ENCODE results near the gene UGT2B7. TPM values are rescaled to one million over a fixed set of nuclear protein-coding genes. Genes with fewer than 3 reads are reported as not detected.

Gene UGT2B7
- total and polyA plus RNA-seq, 7 experiments from 2014 or later: not detected

DNA sequence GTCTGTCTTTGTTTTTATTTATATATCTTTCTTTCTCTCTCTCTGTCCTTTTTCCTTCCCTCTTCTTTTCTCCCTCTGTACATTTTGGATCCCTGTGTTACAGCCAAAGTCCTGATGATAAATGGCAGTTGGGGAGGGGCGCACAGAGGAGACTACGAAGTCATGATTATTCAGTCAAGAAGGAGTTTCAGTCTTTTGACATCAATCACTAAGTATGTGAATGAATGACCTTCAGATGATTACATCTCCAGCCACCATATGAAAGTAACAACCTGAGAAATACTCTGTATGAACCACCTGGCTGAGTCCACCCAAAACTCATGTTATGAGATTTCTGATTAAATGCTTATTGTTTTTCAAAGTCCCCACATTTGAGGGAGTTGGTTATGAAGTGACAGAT lies 45.0 kb downstream of the UGT2B7 start:
- Histone ChIP-seq H3K36me3 (ENCODE audit: control insufficient read depth in 2 of 3, insufficient read depth in 3 of 3, low read length in 3 of 3) (no peaks in the 10 kb centered on the region), H3K27me3 (ENCODE audit: control insufficient read depth in 2 of 2, insufficient read depth in 2 of 2, low read length in 2 of 2) (no peaks in the 10 kb centered on the region), H3K4me3 (ENCODE audit: low read length) (no peak overlapping the region), H3K4me1 (ENCODE audit: control insufficient read depth in 2 of 2, insufficient read depth in 2 of 2, low read length in 2 of 2) (no peaks in the 10 kb centered on the region), H3K9me3 (ENCODE audit: control insufficient read depth in 2 of 3, low read length in 3 of 3) (no peaks in the 10 kb centered on the region), H3K27ac (ENCODE audit: low read depth, low read length) (no peak overlapping the region)
- no peak for ATAC-seq
- Mint-ChIP-seq H3K36me3 (no peaks in the 10 kb centered on the region), H3K4me3 (no peak overlapping the region), H3K4me1 (no peaks in the 10 kb centered on the region), H3K9me3 (peaks cover 0 to 4% (median 0%) of the 10 kb centered on the region in 11 donors), H3K27me3 (peaks cover 0 to 4% (median 0%) of the 10 kb centered on the region in 5 donors), H3K27ac (no peak overlapping the region)
- POLR2A ChIA-PET: no interaction called here
- CTCF ChIA-PET: no interaction called here
- DNase-seq: no peak
- intact Hi-C loops (cut with micrococcal nuclease): no loop called here

DNA sequence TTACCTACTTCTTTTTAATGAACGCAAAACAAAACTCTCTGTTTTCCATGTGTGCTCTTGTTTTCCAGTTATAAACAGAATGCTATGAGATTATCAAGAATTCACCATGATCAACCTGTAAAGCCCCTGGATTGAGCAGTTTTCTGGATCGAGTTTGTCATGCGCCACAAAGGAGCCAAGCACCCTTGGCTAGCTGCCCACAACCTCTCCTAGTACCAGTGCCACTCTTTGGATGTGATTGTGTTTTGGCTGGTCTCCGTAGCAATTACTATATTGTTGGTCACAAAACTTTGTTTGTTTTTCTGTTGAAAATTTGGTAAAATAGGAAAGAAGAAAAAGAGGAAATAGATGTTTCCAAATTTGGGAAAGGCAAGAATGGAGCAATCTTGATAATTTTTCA lies 51.1 kb downstream of the UGT2B7 start:
- no peaks in the 10 kb centered on the region for H3K4me1 ChIP-seq (ENCODE audit: control insufficient read depth in 2 of 2, insufficient read depth in 2 of 2, low read length in 2 of 2)
- no peak for DNase-seq
- H3K4me3 ChIP-seq (ENCODE audit: low read length): no peak overlapping the region
- no peaks in the 10 kb centered on the region for H3K27me3 ChIP-seq (ENCODE audit: control insufficient read depth in 2 of 2, insufficient read depth in 2 of 2, low read length in 2 of 2)
- Mint-ChIP-seq H3K27me3 (peaks cover 0 to 5% (median 3%) of the 10 kb centered on the region in 5 donors), H3K9me3 (peaks cover 0 to 2% (median 0%) of the 10 kb centered on the region in 11 donors), H3K4me3 (no peak overlapping the region), H3K27ac (no peak overlapping the region), H3K36me3 (no peaks in the 10 kb centered on the region), H3K4me1 (no peaks in the 10 kb centered on the region)
- POLR2A ChIA-PET: no interaction called here
- no peak for ATAC-seq
- no peak overlapping the region for H3K27ac ChIP-seq (ENCODE audit: low read depth, low read length)
- CTCF ChIA-PET: no interaction called here
- H3K9me3 ChIP-seq (ENCODE audit: control insufficient read depth in 2 of 3, low read length in 3 of 3): no peaks in the 10 kb centered on the region
- H3K36me3 ChIP-seq (ENCODE audit: control insufficient read depth in 2 of 3, insufficient read depth in 3 of 3, low read length in 3 of 3): no peaks in the 10 kb centered on the region
- intact Hi-C loops (cut with micrococcal nuclease): no loop called here

DNA sequence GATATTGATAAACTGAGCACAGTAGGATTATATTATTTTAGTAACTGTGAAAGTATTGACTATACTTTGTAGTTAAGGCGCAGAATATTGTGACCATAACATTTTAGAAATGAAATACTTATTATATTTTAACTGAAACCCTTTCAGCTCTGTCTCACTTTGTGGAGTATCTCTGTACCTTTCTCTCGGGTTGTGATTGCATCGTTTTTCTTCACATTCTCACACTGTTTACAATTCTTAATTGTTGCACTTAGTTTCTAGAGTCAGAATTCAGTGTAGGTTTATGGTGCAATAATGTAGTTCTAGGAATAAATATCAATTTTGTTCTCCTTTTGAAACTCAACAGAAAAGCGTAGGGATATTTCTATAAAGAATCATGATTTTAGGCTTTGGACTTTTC lies 57.7 kb downstream of the UGT2B7 start:
- no peak overlapping the region for H3K27ac ChIP-seq (ENCODE audit: low read depth, low read length)
- intact Hi-C loops (cut with micrococcal nuclease): no loop called here
- no peaks in the 10 kb centered on the region for H3K36me3 Mint-ChIP-seq
- H3K4me3 ChIP-seq (ENCODE audit: low read length): no peak overlapping the region
- DNase-seq (no peak), ATAC-seq (no peak)
- no peak overlapping the region for H3K4me3 Mint-ChIP-seq
- no peaks in the 10 kb centered on the region for H3K4me1 ChIP-seq (ENCODE audit: control insufficient read depth in 2 of 2, insufficient read depth in 2 of 2, low read length in 2 of 2)
- no peaks in the 10 kb centered on the region for H3K27me3 ChIP-seq (ENCODE audit: control insufficient read depth in 2 of 2, insufficient read depth in 2 of 2, low read length in 2 of 2)
- H3K27me3 Mint-ChIP-seq: no peaks in the 10 kb centered on the region
- no peaks in the 10 kb centered on the region for H3K9me3 ChIP-seq (ENCODE audit: control insufficient read depth in 2 of 3, low read length in 3 of 3)
- H3K4me1 Mint-ChIP-seq: no peaks in the 10 kb centered on the region
- ChIA-PET POLR2A (no interaction called here), CTCF (no interaction called here)
- H3K36me3 ChIP-seq (ENCODE audit: control insufficient read depth in 2 of 3, insufficient read depth in 3 of 3, low read length in 3 of 3): no peaks in the 10 kb centered on the region
- no peak overlapping the region for H3K27ac Mint-ChIP-seq
- H3K9me3 Mint-ChIP-seq: peaks cover 0 to 2% (median 0%) of the 10 kb centered on the region in 11 donors

DNA sequence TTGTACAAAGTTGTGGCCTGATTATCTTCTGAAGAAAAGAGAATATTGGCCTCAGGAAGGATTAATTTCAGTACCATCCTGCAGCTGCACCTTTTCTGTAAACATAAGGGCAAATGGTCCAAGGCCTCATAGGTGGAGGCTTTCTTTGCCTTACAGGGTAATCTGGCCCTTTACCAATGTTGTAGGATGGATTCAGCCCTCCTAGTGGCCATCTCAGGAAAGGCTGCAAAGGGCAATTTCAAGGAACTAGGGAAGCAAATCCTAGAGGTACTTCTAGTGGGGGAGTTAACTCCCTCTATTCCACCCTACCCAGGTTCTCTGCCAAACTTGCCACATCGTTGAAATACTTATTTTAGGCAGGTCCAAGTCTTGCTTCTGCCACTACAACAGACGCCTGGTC lies 60.6 kb downstream of the UGT2B7 start:
- CTCF ChIA-PET: no interaction called here

More for the DNA sequence above, 60.6 kb downstream of the UGT2B7 start:
- ATAC-seq: no peak
- Histone ChIP-seq H3K36me3 (ENCODE audit: control insufficient read depth in 2 of 3, insufficient read depth in 3 of 3, low read length in 3 of 3) (no peaks in the 10 kb centered on the region), H3K4me1 (ENCODE audit: control insufficient read depth in 2 of 2, insufficient read depth in 2 of 2, low read length in 2 of 2) (no peaks in the 10 kb centered on the region), H3K4me3 (ENCODE audit: low read length) (no peak overlapping the region), H3K27ac (ENCODE audit: low read depth, low read length) (no peak overlapping the region), H3K9me3 (ENCODE audit: control insufficient read depth in 2 of 3, low read length in 3 of 3) (no peaks in the 10 kb centered on the region), H3K27me3 (ENCODE audit: control insufficient read depth in 2 of 2, insufficient read depth in 2 of 2, low read length in 2 of 2) (no peaks in the 10 kb centered on the region)
- no peak for DNase-seq
- no peak overlapping the region for H3K4me3 Mint-ChIP-seq
- H3K4me1 Mint-ChIP-seq: no peaks in the 10 kb centered on the region
- H3K9me3 Mint-ChIP-seq: no peaks in the 10 kb centered on the region
- H3K36me3 Mint-ChIP-seq: no peaks in the 10 kb centered on the region
- intact Hi-C loops (cut with micrococcal nuclease): no loop called here
- H3K27me3 Mint-ChIP-seq: no peaks in the 10 kb centered on the region
- POLR2A ChIA-PET: no interaction called here
- no peak overlapping the region for H3K27ac Mint-ChIP-seq

Other genes starting within 250 kb of the UGT2B7 start
- gene UGT2A3, start 144.7 kb upstream of the UGT2B7 start, total RNA-seq: not detected
- not detected for gene UGT2A3, start 144.7 kb upstream of the UGT2B7 start, polyA plus RNA-seq
- not detected for gene UGT2B11, start 118.3 kb downstream of the UGT2B7 start, total RNA-seq
- gene UGT2B11, start 118.3 kb downstream of the UGT2B7 start, polyA plus RNA-seq: not detected
- gene UGT2B28, start 184.0 kb downstream of the UGT2B7 start, total RNA-seq: not detected
- gene UGT2B28, start 184.0 kb downstream of the UGT2B7 start, polyA plus RNA-seq: not detected

Data from naive thymus-derived CD4-positive, alpha-beta T cell (primary cell).